GM21825 (cell line): ENCODE results near the gene ADGRA1.
"Not testable (repeated sequence)": the region's sequence is repeated elsewhere in the genome, so short reads cannot be mapped to it uniquely, and the experiment has no call there.

Experiments used
- ATAC-seq: cut with Tn5 transposase; IDR thresholded peaks from one replicate; pipeline ENCODE4 v1.9.1; 2021; ENCODE audit warnings: mild to moderate bottlenecking, moderate library complexity; ENCODE audit not compliant: unreplicated experiment

ADGRA1 gene

GRCh38 chr10:133126431-133127290 lies 38.9 kb downstream of the ADGRA1 start:
- no peak for ATAC-seq

GRCh38 chr10:133127291-133128125 lies 39.8 kb downstream of the ADGRA1 start:
- no peak for ATAC-seq

- ATAC-seq, result no peak
These were observed 40.7 kb downstream of the ADGRA1 start for GRCh38 chr10:133128126-133129070.

GRCh38 chr10:133129071-133129858 lies 41.5 kb downstream of the ADGRA1 start:
- no peak for ATAC-seq

- no peak for ATAC-seq
These were observed 42.3 kb downstream of the ADGRA1 start for GRCh38 chr10:133129859-133130495.

GRCh38 chr10:133130602-133131001 lies 42.9 kb downstream of the ADGRA1 start:
- ATAC-seq, result no peak

GRCh38 chr10:133131053-133131452 lies 43.3 kb downstream of the ADGRA1 start:
- no peak for ATAC-seq

- ATAC-seq, result no peak
These were observed 44.2 kb downstream of the ADGRA1 start for GRCh38 chr10:133131734-133132472.

GRCh38 chr10:133132473-133133291 lies 45.0 kb downstream of the ADGRA1 start:
- no peak for ATAC-seq

GRCh38 chr10:133133471-133134231 lies 45.9 kb downstream of the ADGRA1 start:
- no peak for ATAC-seq

GRCh38 chr10:133134411-133135115 lies 46.8 kb downstream of the ADGRA1 start:
- ATAC-seq, result no peak

- ATAC-seq, result no peak
These were observed 47.4 kb downstream of the ADGRA1 start for GRCh38 chr10:133135116-133135465.

GRCh38 chr10:133137486-133138145 lies 49.9 kb downstream of the ADGRA1 start:
- ATAC-seq, result not testable (repeated sequence)

- no peak for ATAC-seq
These were observed 51.9 kb downstream of the ADGRA1 start for GRCh38 chr10:133139551-133140065.

- ATAC-seq, result no peak
These were observed 52.9 kb downstream of the ADGRA1 start for GRCh38 chr10:133140417-133141143.
